GM18870 (cell line): Measurements from ENCODE around the gene TAMALIN.

Experiments used
- ATAC-seq: cut with Tn5 transposase; IDR thresholded peaks from one replicate; pipeline ENCODE4 v1.9.1; 2021; ENCODE audit warnings: moderate library complexity; ENCODE audit not compliant: unreplicated experiment

The TAMALIN gene

DNA sequence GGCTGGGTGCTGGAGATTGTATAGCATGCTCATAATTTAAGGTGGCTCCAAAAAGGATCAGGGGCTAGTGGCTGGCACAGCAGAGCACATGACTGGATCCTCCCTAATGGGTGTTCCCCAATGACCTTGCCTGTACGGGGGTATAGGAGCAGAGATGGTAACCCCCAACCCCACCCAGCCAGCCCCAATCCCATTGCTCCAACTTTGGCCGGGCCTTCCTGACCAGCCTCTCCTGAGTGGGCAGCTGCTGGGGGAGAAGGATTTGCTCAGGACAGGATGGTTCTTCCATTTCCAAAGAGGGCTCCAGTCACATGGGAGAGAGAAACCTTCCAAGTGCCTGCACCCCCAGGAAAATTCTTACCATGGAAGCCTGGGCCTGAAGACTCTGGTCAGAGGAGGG is 29.2 kb downstream of the TAMALIN start:
- no peak for ATAC-seq

DNA sequence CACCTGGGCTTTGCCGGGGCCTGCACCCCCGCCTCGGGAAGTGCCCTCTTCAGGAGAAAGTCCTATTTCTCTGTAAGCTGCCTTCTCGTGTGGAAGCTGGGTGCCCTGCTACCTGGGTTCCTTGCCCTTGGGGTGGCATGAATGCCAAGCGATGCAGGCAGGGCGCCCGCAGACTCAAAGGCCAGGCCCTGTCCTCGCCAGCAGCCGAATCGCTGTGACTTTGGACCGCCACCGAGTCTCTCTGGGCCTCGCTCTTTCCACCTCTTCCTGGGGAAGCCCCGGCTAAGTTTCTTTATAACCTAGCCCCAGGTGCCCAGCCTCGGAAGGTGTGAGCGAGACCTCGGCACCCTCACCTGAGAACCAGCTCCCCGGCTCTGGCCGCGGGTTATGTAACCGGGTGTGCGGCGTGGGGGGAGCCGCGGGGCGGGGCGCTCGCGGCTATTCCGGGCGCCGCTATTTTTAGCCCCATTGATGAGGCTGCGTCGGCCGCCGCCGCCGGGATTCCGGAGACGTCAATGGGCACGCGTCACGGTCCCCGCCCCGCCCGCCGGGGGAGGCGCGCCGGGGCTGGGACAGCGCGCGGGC is 29.9 kb downstream of the TAMALIN start:
- no peak for ATAC-seq

DNA sequence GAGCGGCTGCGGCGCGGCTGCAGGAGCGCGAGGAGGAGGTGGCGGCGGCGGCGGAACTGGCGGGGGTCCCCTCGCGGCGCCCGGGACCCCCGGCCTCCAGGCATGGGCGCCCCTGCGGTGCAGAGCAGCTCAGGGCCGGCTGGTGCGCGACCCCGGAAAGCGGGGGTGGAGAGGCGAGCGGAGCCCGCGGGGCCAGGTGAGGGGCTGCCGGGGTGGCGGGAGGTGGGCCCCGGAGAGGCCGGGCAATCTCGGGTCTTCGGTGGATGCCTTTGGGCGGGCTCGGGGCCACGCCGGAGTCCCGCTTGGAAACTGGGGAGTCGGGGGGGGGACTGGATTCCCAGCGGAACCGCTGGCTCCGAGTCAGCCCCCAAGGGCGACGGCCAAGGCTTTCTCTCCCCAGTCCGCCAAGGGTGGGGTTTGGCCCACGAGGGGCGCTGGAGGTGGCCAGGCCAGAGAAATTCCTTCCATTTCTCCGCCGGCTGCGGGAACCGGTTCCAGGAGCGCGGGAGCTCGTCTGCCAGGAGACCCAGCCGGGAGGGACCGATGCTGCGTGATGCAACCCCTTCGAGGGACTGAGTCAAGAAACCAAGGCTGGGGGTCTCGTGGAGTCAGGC is 30.6 kb downstream of the TAMALIN start:
- ATAC-seq, result no peak

DNA sequence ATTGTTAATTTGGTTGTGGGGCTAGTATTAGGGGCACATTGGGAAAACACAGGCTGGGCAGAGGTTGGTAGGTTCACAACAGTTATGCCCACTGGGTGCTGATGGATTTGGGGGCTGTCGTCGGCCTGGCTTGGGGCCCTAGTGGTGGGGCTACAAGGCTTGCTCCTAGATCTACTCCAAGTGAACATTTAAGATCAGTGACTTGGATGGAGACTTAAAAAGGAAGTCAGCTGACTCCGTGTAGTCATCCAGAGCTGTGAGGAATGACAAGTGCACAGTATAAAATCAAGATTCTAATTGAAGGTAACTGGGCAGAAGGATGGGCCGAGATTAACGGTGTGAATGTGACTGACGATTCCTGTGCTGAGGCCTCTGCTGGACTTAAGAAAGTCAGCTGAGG is 31.7 kb downstream of the TAMALIN start:
- ATAC-seq, result no peak

DNA sequence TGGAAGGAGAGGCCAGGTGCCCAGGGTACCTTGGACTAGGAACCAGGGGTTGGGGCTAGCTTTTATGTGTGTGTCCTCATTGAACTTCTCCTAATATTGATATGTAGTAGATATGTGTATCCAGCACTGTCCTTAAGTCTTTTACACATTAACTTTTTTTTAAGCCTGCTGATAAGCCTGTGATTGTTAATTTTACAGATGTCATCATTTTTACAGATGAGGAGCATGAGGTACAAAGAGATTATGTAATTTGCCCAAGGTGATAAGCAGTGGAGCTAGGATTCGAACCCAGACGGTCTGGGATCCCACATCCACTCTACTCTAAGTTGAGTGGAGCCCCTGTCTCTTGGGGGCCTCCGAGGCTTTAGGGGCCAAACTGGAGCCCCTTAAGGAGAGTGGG is 34.3 kb downstream of the TAMALIN start:
- no peak for ATAC-seq

DNA sequence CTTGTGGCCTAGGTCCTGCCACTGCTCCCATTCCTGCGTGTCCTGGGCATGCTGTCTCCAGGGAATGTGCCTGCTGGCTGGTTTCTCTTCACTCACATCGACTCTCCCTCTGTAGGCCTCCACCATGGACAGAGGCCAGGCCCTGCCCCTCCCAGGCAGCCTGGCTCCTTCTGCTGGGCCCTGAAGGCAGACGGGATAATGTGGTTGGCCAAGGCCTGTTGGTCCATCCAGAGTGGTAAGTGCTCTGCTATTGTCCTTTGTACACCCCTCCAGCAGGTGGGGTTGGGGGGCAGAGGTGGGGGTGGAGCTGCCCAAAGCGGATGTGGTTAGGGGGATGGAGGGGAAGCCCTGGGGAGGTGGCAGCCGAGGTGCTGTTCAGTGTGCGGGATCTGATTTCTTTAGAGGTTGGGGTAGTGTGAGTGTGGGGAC is 35.0 kb downstream of the TAMALIN start:
- ATAC-seq, result no peak

DNA sequence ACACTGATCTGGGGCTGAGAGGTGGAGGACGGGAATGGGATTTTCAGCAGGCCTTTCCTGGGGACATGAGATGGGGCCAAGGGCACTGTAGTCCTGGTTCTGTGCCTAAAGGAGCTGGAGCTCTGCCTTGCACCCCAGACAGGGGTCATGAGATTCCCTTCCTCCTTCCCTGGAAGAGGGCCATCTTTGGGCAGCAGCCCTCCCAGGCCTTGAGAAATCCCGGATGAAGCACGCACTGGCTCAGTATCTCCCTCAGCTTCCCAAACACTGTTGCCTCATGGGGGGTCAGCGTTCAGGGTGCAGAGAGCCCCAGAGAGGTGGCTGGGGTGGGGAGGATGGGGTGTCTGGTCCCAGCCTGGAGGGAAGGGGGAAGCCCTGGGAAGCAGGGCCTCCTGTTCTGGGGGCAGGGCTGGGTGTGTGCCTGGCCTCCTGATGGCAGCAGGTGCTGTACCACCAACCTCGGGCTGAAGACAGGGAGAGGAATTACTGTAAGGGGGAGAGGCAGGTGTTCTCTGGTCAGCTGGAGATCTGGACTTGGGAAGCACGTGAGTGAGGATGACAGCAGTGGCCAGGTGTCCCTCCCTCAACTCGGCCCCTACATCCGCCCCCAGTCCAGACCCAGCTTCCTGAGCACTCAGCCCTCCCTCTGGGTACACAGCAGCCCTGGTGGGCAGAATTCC is 36.1 kb downstream of the TAMALIN start:
- ATAC-seq, result no peak

DNA sequence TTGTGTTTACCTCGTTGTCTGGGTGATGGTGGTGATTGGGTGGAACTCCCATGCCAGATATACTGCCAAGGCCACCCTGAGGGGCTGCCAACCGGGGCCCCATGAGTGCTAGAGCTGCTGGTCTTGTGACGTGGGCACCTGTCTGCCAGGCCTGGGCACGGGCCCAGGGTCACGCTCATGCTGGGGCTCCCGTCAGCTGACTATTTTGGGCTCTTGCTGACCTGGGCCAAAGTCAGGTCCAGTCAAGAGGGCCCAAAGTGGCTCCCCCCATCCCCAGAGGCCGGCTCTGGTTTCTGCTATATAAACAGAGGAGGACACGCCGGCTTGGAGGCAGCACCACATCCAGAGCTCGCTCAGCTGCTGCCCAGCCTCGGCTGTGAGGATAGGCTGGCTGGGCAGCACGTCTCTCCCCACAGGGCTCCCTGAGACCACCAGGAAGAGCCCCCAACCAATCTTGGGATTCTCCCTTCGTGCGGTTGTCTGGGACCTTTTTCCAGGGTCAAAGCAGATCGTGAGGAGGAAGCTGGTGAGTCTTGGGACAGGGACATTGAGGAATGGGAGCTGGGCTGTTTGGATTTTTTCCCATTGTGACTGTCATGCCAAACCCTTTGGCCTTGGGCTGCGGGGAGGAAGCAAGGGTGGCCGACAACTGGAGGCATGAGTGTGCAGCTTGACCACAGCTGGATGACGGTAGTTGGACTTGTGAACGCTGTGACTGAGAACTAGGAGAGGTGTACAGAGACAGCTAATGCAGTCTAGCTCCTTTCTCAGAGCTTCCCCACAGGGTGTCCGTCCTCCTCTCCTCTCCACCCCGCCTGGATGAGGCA is 36.9 kb downstream of the TAMALIN start:
- ATAC-seq, result no peak

DNA sequence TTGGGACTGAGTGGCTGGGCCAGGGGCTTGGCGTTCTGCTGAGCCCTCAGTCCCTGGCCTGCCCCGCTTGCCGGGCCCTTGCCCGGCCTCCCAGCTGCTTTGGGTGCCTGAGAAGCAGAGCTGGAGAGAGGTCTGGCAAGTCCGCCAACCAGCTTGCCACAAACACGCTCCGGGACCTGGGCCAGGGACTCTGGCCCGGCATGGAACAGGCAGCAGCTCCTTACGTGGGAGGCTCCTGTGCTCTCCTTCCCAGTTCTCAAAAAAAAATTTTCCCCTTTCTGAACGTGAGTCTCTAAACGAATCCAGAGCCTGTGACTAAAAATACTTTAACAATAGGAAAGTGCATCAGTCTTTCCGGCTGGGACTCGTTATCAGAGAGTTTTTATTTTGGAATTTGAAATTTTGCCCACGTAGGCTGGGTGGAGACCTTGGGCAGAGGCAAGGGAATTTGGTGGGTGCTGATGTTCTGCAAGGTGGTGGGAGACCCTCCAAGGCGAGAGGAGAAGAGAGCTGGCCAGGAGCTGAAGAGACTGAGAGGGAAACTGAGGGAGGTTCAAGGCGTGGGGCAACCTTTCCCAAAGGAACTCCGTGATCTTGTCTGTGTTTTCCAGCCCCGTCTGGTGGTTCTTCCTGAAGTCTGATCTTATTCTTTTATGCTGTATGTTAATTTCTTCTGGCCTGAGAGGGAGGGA is 37.7 kb downstream of the TAMALIN start:
- ATAC-seq, result no peak

DNA sequence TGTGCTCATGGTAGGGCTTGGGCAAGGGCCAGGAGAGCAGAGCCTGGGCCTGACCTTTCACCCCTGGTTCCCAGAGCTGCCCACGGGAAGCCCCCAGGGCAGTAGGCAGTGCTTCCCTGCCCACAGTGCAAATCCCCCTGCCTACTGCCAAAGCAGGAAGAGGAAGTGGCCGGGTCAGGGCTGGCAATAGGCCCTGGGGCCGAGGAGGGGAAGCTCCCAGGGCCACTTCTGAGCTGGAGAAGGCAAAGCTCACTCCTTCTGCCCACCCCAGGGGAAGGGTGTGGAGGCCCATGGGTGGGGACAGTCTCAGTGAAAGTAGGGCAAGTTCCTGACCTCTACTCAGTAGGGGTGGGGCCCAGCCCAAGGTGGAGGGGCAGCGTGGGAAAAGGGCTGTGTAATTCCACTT is 39.1 kb downstream of the TAMALIN start:
- ATAC-seq, result no peak

DNA sequence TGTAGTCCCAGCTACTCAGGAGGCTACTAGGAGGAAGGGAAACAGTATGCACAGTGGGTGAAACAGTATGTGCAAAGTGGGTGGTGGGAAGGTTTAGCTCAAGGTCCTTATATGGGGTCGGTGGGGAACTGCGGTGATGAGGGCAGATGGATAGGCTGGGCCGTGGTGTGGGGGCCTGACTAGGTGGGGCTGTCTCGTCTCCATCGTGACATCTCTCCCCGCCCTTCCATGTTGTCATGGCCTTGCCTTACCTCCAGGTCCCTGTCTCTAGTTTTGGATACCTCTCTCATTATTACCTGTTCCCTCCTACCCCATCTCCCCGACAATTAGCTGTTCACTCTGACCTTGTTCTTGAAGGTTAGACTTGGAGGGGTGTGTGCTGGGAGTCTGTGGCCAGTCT is 40.1 kb downstream of the TAMALIN start:
- no peak for ATAC-seq

DNA sequence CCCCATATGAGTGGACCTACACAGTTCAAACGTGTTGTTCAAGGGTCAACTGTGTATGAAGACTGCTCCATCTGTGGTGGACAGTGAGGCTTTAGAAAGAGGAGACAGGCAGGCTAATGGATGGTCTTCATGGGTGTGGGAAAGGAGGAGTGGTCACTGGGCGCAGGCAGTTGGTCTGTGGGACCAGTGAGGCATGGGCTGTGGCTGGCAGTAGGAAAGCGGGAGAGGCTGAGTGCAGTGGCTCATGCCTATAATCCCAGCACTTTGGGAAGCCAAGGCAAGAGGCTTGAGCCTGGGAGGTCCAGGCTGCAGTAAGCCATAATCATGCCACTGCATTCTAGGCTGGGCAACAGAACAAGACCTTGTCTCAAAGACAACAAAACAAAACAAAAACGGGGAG is 42.5 kb downstream of the TAMALIN start:
- no peak for ATAC-seq

DNA sequence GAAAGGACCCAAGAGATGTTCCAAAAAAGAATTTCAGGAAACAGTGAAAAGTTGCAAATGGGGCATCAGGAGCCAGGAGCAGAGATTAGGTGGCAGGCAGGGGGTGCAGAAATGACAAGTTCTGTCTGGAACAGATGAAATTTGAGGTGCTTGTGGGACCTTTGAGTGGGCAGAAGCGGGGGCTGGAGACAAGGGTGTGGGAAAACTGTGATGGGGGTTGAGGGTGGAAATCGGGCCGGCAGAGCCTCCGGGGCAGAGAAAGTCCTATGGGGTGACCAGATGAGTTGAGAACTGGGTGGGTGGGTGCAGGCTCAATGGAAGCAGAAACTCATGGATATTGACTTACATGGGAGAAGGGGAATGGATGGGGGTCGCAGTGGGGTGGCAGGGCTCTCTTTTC is 42.9 kb downstream of the TAMALIN start:
- ATAC-seq, result no peak

DNA sequence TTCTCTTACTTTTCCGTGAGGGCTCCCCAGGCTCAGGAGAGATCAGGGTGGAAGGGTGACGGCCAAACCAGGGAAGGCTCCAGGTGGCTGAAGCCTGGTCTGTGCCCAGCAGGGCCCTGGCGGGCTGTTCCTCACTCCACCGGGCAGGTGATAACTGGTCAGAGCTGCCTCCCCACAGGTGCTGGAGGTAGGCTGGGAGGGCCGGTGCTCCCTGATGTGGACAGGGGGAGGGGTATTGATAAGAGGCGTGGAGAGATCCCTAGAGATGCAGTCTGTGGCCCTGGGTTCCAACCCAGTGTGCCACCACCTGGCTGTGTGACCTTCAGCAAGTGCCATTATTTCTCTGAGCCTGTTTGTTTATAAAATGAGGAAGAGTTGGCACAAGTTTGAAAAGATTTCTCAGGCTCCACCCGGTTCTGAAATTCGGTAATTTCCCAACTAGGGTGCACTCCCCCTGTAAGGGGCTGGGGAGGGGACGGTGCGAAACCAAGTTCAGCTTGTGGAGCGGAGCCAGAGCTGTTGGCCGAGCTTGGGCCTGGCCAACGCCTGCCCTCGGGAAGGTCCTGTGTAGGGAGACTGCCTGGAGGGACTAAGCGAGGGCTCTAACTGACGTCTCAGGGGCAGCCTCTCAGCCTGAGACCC is 43.5 kb downstream of the TAMALIN start:
- no peak for ATAC-seq

DNA sequence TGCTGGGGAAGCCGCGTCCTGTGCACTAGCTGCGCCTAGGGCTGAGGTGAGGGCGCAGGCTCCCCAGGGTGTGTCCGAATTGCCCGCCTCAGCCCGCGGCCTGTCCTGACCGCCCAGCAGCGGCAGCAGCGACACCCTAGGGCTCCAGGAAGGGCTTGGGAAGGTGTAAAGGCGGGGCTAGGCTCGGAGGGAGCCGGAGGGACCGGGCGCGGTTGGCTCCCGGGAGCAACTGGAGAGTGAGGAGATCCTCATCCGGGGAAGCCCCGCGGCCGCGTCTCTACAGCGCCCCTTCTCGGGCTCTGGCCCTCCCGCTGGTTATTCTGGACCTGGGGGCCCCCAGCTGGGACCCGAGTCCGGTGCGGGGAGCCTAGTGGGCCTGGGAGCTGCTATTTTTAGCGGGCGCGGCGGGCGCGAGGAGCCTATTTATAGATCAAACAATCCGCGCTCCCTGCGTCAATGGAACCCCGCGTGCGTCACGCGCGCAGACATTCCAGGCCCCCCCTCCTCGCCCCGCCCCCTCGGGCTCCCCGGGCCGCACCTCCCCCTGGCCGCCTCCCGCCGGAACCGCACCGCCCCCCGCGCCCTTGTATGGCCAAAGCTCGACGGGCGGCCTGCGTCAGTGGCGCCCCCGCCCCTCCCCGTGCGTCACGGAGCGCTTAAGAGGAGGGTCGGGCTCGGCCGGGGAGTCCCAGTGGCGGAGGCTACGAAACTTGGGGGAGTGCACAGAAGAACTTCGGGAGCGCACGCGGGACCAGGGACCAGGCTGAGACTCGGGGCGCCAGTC is 44.2 kb downstream of the TAMALIN start, which contains the start of gene NR4A1:
Gene NR4A1 (plus strand): TSS at position 685 of the 784 bp plus-strand sequence. CDS start 2,887 bp downstream, outside the sequence.
- ATAC-seq, result peak; percentile 56

DNA sequence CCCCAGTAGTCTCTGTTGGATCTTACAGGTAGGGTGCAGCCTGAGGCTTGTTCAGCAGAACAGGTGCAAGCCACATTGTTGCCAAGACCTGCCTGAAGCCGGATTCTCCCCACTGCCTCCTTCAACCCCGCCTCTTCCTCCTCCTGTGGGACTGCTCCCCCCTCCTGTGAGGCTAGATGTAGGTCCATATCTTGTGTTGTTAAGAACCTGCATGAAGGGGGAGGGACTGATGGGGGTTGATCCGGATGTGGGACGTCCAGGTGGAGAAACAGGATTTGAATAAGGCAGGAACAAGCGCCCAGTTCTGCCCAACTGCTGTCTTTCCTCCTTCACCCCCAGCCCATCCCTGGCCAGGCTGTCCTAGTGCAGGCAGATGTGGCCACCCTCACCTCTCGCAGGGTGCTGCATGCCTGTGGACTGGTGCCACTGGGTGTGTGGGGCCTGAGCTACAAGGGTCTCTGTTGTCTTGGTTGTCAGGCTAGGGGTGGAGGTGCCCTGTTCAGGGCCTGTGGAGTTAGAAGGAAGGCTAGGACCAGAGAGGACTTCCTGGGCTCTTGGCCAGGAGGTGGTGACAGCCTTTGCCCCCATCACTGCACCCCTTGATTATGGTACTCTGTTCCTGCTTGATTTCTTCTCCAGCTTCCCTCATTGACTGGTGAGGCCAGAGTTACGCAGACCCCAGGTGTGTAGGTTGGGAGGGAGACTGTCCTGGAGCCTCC is 45.9 kb downstream of the TAMALIN start:
- no peak for ATAC-seq

DNA sequence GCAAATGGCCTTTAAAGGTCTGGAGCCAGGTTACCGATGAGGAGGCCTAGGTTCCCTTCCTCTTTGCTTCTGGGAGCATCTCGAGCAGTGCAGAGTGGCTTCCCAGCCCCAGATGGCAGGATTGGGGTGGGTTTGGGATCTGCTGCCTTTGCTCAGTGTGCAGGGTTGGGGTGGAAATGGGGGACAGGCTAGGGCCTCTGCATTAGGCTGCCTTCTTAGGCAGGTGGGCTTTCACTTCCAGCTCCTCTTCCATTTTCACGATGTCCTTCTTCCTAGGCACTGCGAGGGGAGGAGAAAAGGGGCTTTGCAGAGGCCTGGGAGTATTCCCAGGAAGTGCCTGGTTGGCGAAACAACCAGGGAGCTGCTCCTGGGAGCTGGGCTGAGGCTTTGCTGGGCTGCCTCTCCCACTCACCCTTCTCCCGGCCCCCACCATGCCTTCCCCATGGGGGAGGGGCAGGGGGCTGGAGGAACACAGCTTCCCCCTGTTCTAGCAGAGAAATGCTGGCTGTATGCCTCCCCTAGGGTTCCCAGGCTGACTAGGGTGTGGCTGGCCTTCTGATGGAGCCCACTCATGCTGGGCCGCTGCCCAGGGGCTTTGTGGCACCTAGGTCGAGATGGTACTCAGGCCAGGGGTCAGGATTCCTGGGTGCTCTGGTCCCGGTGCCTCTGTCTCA is 46.9 kb downstream of the TAMALIN start:
- no peak for ATAC-seq

DNA sequence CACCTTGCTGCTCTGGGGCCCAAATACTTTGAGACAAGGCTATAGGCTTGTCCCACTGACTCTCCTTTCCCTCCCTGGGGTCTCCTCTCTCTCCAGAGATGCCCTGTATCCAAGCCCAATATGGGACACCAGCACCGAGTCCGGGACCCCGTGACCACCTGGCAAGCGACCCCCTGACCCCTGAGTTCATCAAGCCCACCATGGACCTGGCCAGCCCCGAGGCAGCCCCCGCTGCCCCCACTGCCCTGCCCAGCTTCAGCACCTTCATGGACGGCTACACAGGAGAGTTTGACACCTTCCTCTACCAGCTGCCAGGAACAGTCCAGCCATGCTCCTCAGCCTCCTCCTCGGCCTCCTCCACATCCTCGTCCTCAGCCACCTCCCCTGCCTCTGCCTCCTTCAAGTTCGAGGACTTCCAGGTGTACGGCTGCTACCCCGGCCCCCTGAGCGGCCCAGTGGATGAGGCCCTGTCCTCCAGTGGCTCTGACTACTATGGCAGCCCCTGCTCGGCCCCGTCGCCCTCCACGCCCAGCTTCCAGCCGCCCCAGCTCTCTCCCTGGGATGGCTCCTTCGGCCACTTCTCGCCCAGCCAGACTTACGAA is 47.6 kb downstream of the TAMALIN start:
- no peak for ATAC-seq
